H9 (cell line): ENCODE measurements around the gene FOXP2. TPM values are rescaled to one million over a fixed set of nuclear protein-coding genes. Genes with fewer than 3 reads are reported as not detected.

Experiments
- DNase-seq: peaks from one replicate; pipeline ENCODE4 v3.0.0-alpha.2; 2017
- H2AFZ ChIP-seq: one replicate; pipeline ENCODE4 v1.6.1; 2013; ENCODE audit warnings: mild to moderate bottlenecking, low read length, control low read depth, moderate library complexity
- H2AK5ac ChIP-seq: 2 replicates; pipeline ENCODE4 v1.6.1; 2013; ENCODE audit warnings: low read length, control low read depth, mixed read lengths; ENCODE audit not compliant: insufficient read length
- H2BK120ac ChIP-seq: one replicate; pipeline ENCODE4 v1.6.1; 2013; ENCODE audit warnings: low read depth, mild to moderate bottlenecking, low read length, control low read depth, inconsistent platforms; ENCODE audit not compliant: poor library complexity, severe bottlenecking
- H2BK12ac ChIP-seq: 2 replicates; pipeline ENCODE4 v1.6.1; 2013; ENCODE audit warnings: low read length, control low read depth, mixed read lengths, low read depth; ENCODE audit not compliant: insufficient read length
- H2BK15ac ChIP-seq: 2 replicates; pipeline ENCODE4 v1.6.1; 2013; ENCODE audit warnings: low read depth, low read length, control low read depth
- H2BK20ac ChIP-seq: one replicate; pipeline ENCODE4 v1.6.1; 2013; ENCODE audit warnings: low read depth, mild to moderate bottlenecking, low read length, control low read depth, inconsistent platforms; ENCODE audit not compliant: poor library complexity, severe bottlenecking
- H2BK5ac ChIP-seq: 2 replicates; pipeline ENCODE4 v1.6.1; 2013; ENCODE audit warnings: low read length, control low read depth, mixed read lengths; ENCODE audit not compliant: insufficient read length
- H3K14ac ChIP-seq: 2 replicates; pipeline ENCODE4 v1.6.1; 2013; ENCODE audit warnings: low read length, control low read depth; ENCODE audit not compliant: insufficient read depth
- H3K18ac ChIP-seq: 2 replicates; pipeline ENCODE4 v1.6.1; 2013; ENCODE audit warnings: low read depth, mild to moderate bottlenecking, mixed read lengths, low read length, control low read depth; ENCODE audit not compliant: insufficient read length
- H3K23ac ChIP-seq: 2 replicates; pipeline ENCODE4 v1.6.1; 2013; ENCODE audit warnings: low read length, control low read depth, mixed read lengths, low read depth; ENCODE audit not compliant: insufficient read length
- H3K23me2 ChIP-seq: 2 replicates; pipeline ENCODE4 v1.6.1; 2013; ENCODE audit warnings: low read depth, mild to moderate bottlenecking, mixed read lengths, low read length, control low read depth; ENCODE audit not compliant: insufficient read length, poor library complexity, severe bottlenecking
- H3K27ac ChIP-seq: 2 replicates; pipeline ENCODE4 v1.5.1; 2013; ENCODE audit warnings: low read length, control low read depth, mixed read lengths, low read depth; ENCODE audit not compliant: insufficient read length
- H3K27me3 ChIP-seq: 2 replicates; pipeline ENCODE4 v1.6.1; 2013; ENCODE audit warnings: low read length, control low read depth, inconsistent platforms; ENCODE audit not compliant: insufficient read depth
- H3K4ac ChIP-seq: 2 replicates; pipeline ENCODE4 v1.6.1; 2013; ENCODE audit warnings: low read depth, mild to moderate bottlenecking, control low read depth, inconsistent platforms, low read length, moderate library complexity
- H3K4me1 ChIP-seq: 2 replicates; pipeline ENCODE4 v1.6.1; 2013; ENCODE audit warnings: low read length, control low read depth, inconsistent platforms; ENCODE audit not compliant: insufficient read depth
- H3K4me2 ChIP-seq: 2 replicates; pipeline ENCODE4 v1.6.1; 2013; ENCODE audit warnings: low read length, control low read depth, mixed read lengths; ENCODE audit not compliant: insufficient read length, insufficient read depth
- H3K56ac ChIP-seq: 2 replicates; pipeline ENCODE4 v1.6.1; 2013; ENCODE audit warnings: low read depth, mild to moderate bottlenecking, mixed read lengths, low read length, control low read depth; ENCODE audit not compliant: insufficient read length
- H3K79me1 ChIP-seq: 2 replicates; pipeline ENCODE4 v1.6.1; 2013; ENCODE audit warnings: low read depth, mild to moderate bottlenecking, moderate library complexity, low read length, control low read depth, inconsistent platforms; ENCODE audit not compliant: insufficient read depth, poor library complexity, severe bottlenecking
- H3K79me2 ChIP-seq: 2 replicates; pipeline ENCODE4 v1.6.1; 2013; ENCODE audit warnings: low read length, control low read depth, inconsistent platforms; ENCODE audit not compliant: insufficient read depth
- H3K9ac ChIP-seq: 2 replicates; pipeline ENCODE4 v1.6.1; 2013; ENCODE audit warnings: low read length, control low read depth, mixed read lengths; ENCODE audit not compliant: insufficient read length; ENCODE audit errors: extremely low read depth
- H3K9me3 ChIP-seq: one replicate; pipeline ENCODE4 v1.6.1; 2013; ENCODE audit warnings: low read depth, low read length, inconsistent platforms; ENCODE audit not compliant: control insufficient read depth
- H3T11ph ChIP-seq: one replicate; pipeline ENCODE4 v1.6.1; 2013; ENCODE audit warnings: mild to moderate bottlenecking, low read length, control low read depth, inconsistent platforms
- H4K20me1 ChIP-seq: one replicate; pipeline ENCODE4 v1.6.1; 2013; ENCODE audit not compliant: control insufficient read depth, insufficient read length, insufficient read depth
- H4K5ac ChIP-seq: 2 replicates; pipeline ENCODE4 v1.6.1; 2013; ENCODE audit warnings: low read depth, mild to moderate bottlenecking, mixed read lengths, low read length, control low read depth; ENCODE audit not compliant: insufficient read length
- H4K8ac ChIP-seq: replicated peaks from 2 replicates; pipeline ENCODE4 v1.6.1; 2013; ENCODE audit warnings: low read length, control low read depth, mixed read lengths, low read depth; ENCODE audit not compliant: insufficient read length
- H4K91ac ChIP-seq: 2 replicates; pipeline ENCODE4 v1.6.1; 2013; ENCODE audit warnings: low read depth, mild to moderate bottlenecking, moderate library complexity, mixed read lengths, low read length, control low read depth; ENCODE audit not compliant: insufficient read length
- H3K27ac Mint-ChIP-seq, 3 experiments: 2 replicates in 2 of 3; 3 replicates in 1 of 3; pipeline ENCODE4 v1.8.0; 2020 to 2021; ENCODE audit warnings: mixed read lengths in 3 of 3, mild to moderate bottlenecking in 1 of 3, moderate library complexity in 1 of 3
- H3K27me3 Mint-ChIP-seq: 2 replicates; pipeline ENCODE4 v1.8.0; 2021; ENCODE audit warnings: low read depth, mild to moderate bottlenecking, moderate library complexity, mixed read lengths
- H3K36me3 Mint-ChIP-seq, 3 experiments: 2 replicates in 2 of 3; 3 replicates in 1 of 3; pipeline ENCODE4 v1.8.0; 2020 to 2021; ENCODE audit warnings: low read depth in 3 of 3, mixed read lengths in 3 of 3; ENCODE audit not compliant: insufficient read depth in 1 of 3
- H3K4me1 Mint-ChIP-seq, 2 experiments: 2 replicates each; pipeline ENCODE4 v1.8.0; 2020; ENCODE audit warnings: mixed read lengths in 2 of 2
- H3K4me3 Mint-ChIP-seq, 2 experiments: 2 replicates in 1 of 2; 3 replicates in 1 of 2; pipeline ENCODE4 v1.8.0; 2020 to 2021; ENCODE audit warnings: mild to moderate bottlenecking in 2 of 2, mixed read lengths in 2 of 2, moderate library complexity in 1 of 2
- H3K9me3 Mint-ChIP-seq, 2 experiments: 2 replicates in 1 of 2; 3 replicates in 1 of 2; pipeline ENCODE4 v1.8.0; 2020; ENCODE audit warnings: mild to moderate bottlenecking in 2 of 2, mixed read lengths in 2 of 2, moderate library complexity in 1 of 2
- CTCF ChIP-seq: fragments of 200-600 bp; sonication (generic); conservative IDR thresholded peaks from 3 replicates; pipeline ENCODE4 v1.8.0; 2021; ENCODE audit warnings: antibody characterized with exemption, mild to moderate bottlenecking
- WGBS: extraction: QIAGEN DNeasy Blood & Tissue Kit; methylation state at CpG from one replicate; pipeline ENCODE4 v1.1.7; 2013; ENCODE audit warnings: missing lambda C conversion rate, low lambda C conversion rate, mixed read lengths; ENCODE audit not compliant: insufficient read length; ENCODE audit errors: extremely low coverage; 5-methylcytosine and 5-hydroxymethylcytosine counted together
- total RNA-seq: library from RNA; stranded (reverse); gene quantifications from 2 replicates; pipeline ENCODE4 v1.2.1, GENCODE V29; 2021

FOXP2 gene
- total RNA-seq, 1 experiment from 2014 or later, result not detected

DNA sequence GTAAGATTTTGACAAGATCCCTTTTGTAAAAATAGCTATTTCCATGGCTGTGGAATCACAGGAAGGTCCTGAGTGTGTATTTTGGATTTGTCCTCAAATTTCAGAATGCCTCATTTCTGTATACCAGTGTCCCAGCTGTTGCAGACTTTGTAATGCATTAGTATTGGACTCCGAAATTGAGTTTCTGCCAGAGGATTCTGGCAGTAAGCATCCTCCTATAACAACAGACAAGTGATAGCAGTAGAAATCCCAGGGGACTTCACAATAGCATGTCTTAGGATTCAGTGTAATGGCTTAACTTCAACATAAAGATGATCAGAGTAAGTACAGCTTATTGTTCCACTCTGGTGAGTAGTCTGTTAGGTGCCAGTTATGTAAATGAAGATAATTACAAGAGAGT is 104.6 kb downstream of the FOXP2 start:
- H3K4ac ChIP-seq, result no peak overlapping the region
- H2BK120ac ChIP-seq, result no peak overlapping the region
- no peak for TF ChIP-seq CTCF
- no peak overlapping the region for H3K4me3 Mint-ChIP-seq
- H3K4me1 ChIP-seq, result no peaks in the 10 kb centered on the region
- no peak overlapping the region for H2BK12ac ChIP-seq
- H3K18ac ChIP-seq, result no peak overlapping the region
- no peaks in the 10 kb centered on the region for H3K79me2 ChIP-seq
- no peaks in the 10 kb centered on the region for H3K79me1 ChIP-seq
- no peak overlapping the region for H2BK20ac ChIP-seq
- no peaks in the 10 kb centered on the region for H3K27me3 Mint-ChIP-seq
- no peaks in the 10 kb centered on the region for H3K4me1 Mint-ChIP-seq
- no peak overlapping the region for H3K4me2 ChIP-seq
- no peak overlapping the region for H3K14ac ChIP-seq
- H2BK5ac ChIP-seq, result no peak overlapping the region
- no peak overlapping the region for H4K91ac ChIP-seq
- H4K5ac ChIP-seq, result no peak overlapping the region
- no peak overlapping the region for H3T11ph ChIP-seq
- no peaks in the 10 kb centered on the region for H3K27me3 ChIP-seq
- no peaks in the 10 kb centered on the region for H3K9me3 ChIP-seq
- no peak overlapping the region for H4K8ac ChIP-seq
- H3K9ac ChIP-seq, result no peak overlapping the region
- H3K23me2 ChIP-seq, result no peaks in the 10 kb centered on the region
- no peak overlapping the region for H2AFZ ChIP-seq
- H3K36me3 Mint-ChIP-seq, result no peaks in the 10 kb centered on the region
- no peak for DNase-seq
- H3K27ac ChIP-seq, result no peak overlapping the region
- no peak overlapping the region for H3K23ac ChIP-seq
- no CpG with 5 or more reads among the region's 1 CpG for WGBS
- no peak overlapping the region for H2AK5ac ChIP-seq
- no peak overlapping the region for H3K56ac ChIP-seq
- no peak overlapping the region for H2BK15ac ChIP-seq
- H4K20me1 ChIP-seq, result no peaks in the 10 kb centered on the region
- no peaks in the 10 kb centered on the region for H3K9me3 Mint-ChIP-seq
- no peak overlapping the region for H3K27ac Mint-ChIP-seq
